Lower leg skin (tissue), 4 donors: Measurements from ENCODE around the gene DMGDH. TPM values are rescaled to one million over a fixed set of nuclear protein-coding genes. Genes with fewer than 3 reads are reported as not detected.

Experiments used
- DNase-seq, 2 donors: peaks; one replicate each; pipeline ENCODE4 v3.0.0-alpha.2; 2019; ENCODE audit warnings: low spot score in 2 of 2
- H3K4me3 ChIP-seq: fragments of 200-600 bp; sonication (generic); 2 replicates; pipeline ENCODE4 v1.5.1; 2017; ENCODE audit warnings: mild to moderate bottlenecking, low read depth; ENCODE audit not compliant: poor library complexity, severe bottlenecking
- POLR2A ChIP-seq, 2 donors: fragments of 450-650 bp; IDR thresholded peaks; one replicate each; pipeline ENCODE4 v1.6.1; 2016 to 2017; ENCODE audit warnings: antibody characterized with exemption in 2 of 2, mild to moderate bottlenecking in 1 of 2, moderate library complexity in 1 of 2
- WGBS, 2 donors: methylation state at CpG; one replicate each; pipeline ENCODE4 v1.1.5; 2018; 5-methylcytosine and 5-hydroxymethylcytosine counted together
- intact Hi-C: fragments of 100-400 bp; cut with DNase I; formaldehyde crosslinking; loops from one replicate; pipeline ENCODE4 v1.15.0; 2023; ENCODE audit warnings: low total_unique reads
- total RNA-seq, 4 donors: library from RNA; depleted of rRNA; stranded (reverse); fragments of >200 nt; gene quantifications; one replicate each; pipeline ENCODE4 v1.1.0, GENCODE V29; 2016
- TF ChIP-seq, protein P1 (sequence below), 3 donors: fragments of 450-650 bp; IDR thresholded peaks; one replicate each; pipeline ENCODE4 v1.5.1; 2016; ENCODE audit warnings: antibody characterized with exemption in 3 of 3, mild to moderate bottlenecking in 3 of 3, moderate library complexity in 2 of 3

DMGDH gene
- total RNA-seq, 4 donors from 2014 or later = 0.42 to 1.0 (median 0.91) TPM; not detected in 1

DNA sequence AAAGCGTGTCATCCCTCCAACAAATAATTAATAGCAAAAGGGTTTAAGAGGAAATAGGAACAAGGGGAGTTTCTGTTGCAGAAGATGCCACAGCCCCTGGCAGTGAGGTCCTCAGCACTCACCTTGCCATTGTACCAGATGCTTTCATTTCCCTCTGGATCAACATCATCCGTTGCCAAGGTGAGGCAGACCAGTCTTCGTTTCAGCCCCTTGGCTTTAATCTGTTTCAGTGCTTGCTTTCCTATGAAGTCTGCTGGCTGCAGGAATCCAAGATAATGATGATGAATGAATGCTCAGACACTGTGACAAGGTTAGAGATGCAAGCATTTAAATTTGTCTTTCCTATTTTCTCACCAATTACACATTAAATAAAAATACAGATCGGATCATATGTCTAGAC lies 64.3 kb downstream of the DMGDH start:
- DNase-seq = no peak
- intact Hi-C loops = no loop called here
- TF ChIP-seq POLR2A (IDR thresholded peaks at IDR 0.05) = no peak
- TF ChIP-seq, protein P1, sequence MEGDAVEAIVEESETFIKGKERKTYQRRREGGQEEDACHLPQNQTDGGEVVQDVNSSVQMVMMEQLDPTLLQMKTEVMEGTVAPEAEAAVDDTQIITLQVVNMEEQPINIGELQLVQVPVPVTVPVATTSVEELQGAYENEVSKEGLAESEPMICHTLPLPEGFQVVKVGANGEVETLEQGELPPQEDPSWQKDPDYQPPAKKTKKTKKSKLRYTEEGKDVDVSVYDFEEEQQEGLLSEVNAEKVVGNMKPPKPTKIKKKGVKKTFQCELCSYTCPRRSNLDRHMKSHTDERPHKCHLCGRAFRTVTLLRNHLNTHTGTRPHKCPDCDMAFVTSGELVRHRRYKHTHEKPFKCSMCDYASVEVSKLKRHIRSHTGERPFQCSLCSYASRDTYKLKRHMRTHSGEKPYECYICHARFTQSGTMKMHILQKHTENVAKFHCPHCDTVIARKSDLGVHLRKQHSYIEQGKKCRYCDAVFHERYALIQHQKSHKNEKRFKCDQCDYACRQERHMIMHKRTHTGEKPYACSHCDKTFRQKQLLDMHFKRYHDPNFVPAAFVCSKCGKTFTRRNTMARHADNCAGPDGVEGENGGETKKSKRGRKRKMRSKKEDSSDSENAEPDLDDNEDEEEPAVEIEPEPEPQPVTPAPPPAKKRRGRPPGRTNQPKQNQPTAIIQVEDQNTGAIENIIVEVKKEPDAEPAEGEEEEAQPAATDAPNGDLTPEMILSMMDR (IDR thresholded peaks at IDR 0.05) = no peak
- H3K4me3 ChIP-seq = no peak overlapping the region
- 55 to 61% methylated on average over 4 of the region's 4 CpGs for WGBS, 2 donors

DNA sequence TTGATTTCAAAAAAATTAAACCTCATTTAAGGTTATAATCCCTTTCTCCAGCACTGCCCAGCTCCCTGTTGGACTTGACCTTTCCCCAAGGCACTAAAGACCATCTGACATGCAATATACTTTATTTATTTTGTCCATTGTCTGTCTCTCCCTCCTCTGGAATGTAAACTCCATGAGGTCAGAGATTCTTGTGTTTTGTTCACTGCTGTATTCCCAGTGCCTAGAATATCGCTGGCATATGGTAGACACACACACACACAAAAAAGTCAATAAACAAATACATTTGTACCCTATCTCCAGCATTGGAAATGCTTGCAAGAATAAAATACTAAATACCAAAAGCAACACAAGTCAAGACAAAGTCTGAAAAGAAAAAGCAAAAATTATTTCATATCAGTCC lies 67.1 kb downstream of the DMGDH start:
- no peak overlapping the region for H3K4me3 ChIP-seq
- no peak for DNase-seq
- TF ChIP-seq, protein P1 (IDR thresholded peaks at IDR 0.05) = no peak
- TF ChIP-seq POLR2A (IDR thresholded peaks at IDR 0.05) = no peak
- WGBS, 2 donors = 95 to 100% methylated on average over 1 of the region's 1 CpG
- intact Hi-C loops = no loop called here

DNA sequence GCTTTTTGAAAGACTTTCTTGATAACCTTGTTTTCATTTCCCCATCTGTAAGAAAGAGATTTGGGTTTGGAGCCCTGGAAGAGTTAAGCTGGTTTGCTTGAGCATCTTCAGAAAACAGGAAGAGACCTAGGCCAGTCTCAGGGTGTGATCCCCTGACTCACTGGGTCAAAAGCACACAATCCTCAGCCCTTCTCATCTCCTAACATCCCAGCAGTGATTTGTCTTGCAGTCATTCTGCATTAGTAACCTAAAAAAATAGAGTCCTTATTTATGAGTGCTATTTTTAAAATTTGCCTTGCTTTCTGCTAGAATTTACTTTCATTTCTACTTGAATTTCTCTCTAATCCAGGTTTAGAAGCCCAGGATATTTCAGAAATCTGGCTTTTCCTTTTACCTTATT lies 68.0 kb downstream of the DMGDH start:
- no peak for TF ChIP-seq POLR2A (IDR thresholded peaks at IDR 0.05)
- no peak overlapping the region for H3K4me3 ChIP-seq
- no peak for DNase-seq
- intact Hi-C loops = no loop called here

DNA sequence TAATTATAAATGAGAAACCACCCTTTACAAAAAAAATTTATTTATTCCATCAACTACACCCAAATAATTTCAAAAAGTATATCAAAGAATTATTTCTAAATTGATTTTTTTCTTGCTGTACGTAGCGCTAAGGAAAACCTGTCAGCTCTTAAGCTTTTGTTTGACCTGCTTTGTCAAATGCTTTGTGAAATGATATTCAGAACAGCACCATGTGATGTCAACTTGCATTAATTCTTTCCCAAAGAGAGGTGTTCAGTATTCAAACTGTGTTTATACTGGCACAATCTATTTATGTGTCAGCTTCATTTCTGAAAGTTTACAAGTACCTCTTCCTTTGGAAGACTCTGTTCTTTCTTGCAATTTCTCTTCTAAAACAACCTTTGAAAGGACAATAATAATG lies 72.4 kb downstream of the DMGDH start:
- intact Hi-C loops = no loop called here
- no peak overlapping the region for H3K4me3 ChIP-seq
- 92 to 94% methylated on average over 2 of the region's 2 CpGs for WGBS, 2 donors
- TF ChIP-seq, protein P1 (IDR thresholded peaks at IDR 0.05) = no peak
- no peak for TF ChIP-seq POLR2A (IDR thresholded peaks at IDR 0.05)
- no peak for DNase-seq

DNA sequence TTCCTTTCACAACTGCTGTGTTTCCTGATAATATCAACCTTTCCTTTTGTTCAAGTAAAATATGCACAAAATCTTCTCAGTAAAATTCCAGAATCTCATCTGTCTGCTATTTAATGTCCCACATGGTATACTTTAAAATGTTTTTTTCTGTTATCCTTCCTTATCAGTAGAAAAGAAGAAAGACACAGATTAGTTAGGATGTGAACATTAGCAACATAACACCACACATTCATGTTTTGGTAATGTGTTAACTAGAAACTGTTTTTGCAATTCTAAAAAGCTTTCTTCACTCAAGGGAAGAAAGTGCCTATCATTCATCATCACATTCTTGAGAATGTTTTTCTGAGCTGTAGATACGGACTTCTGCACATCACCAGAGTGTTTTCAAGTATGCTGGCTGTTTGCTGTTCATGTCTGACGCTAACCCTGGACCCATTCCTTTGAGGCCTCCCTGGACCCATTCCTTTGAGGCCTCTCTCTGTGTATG lies 73.9 kb downstream of the DMGDH start:
- 86 to 87% methylated on average over 2 of the region's 2 CpGs for WGBS, 2 donors

DNA sequence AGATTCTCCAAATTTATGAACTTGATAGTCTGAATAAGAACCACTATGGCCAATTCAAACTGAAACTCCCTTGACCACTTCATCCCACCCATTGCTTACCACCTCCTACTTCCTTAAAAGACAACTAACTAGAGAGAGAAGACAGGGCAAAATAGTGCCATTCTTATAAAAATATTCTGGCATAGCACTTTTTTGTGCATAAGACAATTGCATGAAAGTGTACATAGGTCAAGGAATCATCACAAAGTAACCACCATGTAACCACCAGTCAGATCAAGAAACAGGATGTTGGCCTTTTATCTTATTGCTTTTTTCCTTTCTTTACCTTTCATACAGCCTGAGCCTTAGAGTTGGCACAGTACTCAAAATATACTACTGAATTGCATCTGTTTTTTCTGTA lies 76.3 kb downstream of the DMGDH start:
- no peak overlapping the region for H3K4me3 ChIP-seq
- no peak for DNase-seq
- TF ChIP-seq, protein P1 (IDR thresholded peaks at IDR 0.05) = no peak
- no peak for TF ChIP-seq POLR2A (IDR thresholded peaks at IDR 0.05)
- intact Hi-C loops = no loop called here

More for the DNA sequence above, 73.9 kb downstream of the DMGDH start:
- TF ChIP-seq, protein P1 (IDR thresholded peaks at IDR 0.05) = no peak
- TF ChIP-seq POLR2A (IDR thresholded peaks at IDR 0.05) = no peak
- H3K4me3 ChIP-seq = no peak overlapping the region
- no peak for DNase-seq
- intact Hi-C loops = no loop called here
